Endothelial cell of umbilical vein (primary cell): ENCODE data around the gene LIMCH1. TPM values are rescaled to one million over a fixed set of nuclear protein-coding genes. Genes with fewer than 3 reads are reported as not detected.

Experiments
- BruUV-seq: library from RNA; stranded (reverse); fragments of 400-500 nt; replicated peaks from 2 replicates; lab custom pipeline; 2021; lab: Mats Ljungman, UMichigan
- CTCF ChIA-PET: fragments of 300-600, 350-600 bp; sonication (Branson Sonifier 250); formaldehyde crosslinking; loops from one replicate; lab custom pipeline; 2021; ENCODE audit warnings: antibody characterized with exemption, inconsistent platforms; lab: Charles Lee
- POLR2A ChIA-PET: fragments of 300-600, 350-600 bp; sonication (Branson Sonifier 250); formaldehyde crosslinking; loops from one replicate; lab custom pipeline; 2021; ENCODE audit warnings: antibody characterized with exemption, inconsistent platforms; lab: Charles Lee
- DNase-seq: peaks from one replicate; pipeline ENCODE4 v3.0.0-alpha.2; 2011; ENCODE audit warnings: low read depth, low spot score
- FAIRE-seq: peaks from 2 replicates; lab custom pipeline; 2011; peaks lifted over from hg19 to GRCh38; lab: Jason Lieb, UNC
- H2AFZ ChIP-seq: 2 replicates; pipeline ENCODE4 v1.6.0; 2012; ENCODE audit warnings: low read depth, low read length, control low read depth, inconsistent platforms
- H3K27ac ChIP-seq: 2 replicates; pipeline ENCODE4 v1.5.1; 2011; ENCODE audit warnings: low read depth, mild to moderate bottlenecking, control low read depth, low read length, moderate library complexity; ENCODE audit not compliant: insufficient read depth
- H3K27me3 ChIP-seq, 2 experiments: 2 replicates each; pipeline versions ENCODE4 v1.6.0 to v1.6.1; 2011; ENCODE audit warnings: low read length in 2 of 2, mixed read lengths in 1 of 2; ENCODE audit not compliant: control insufficient read depth in 2 of 2, insufficient read depth in 2 of 2
- H3K36me3 ChIP-seq, 2 experiments: 2 replicates in 1 of 2; 3 replicates in 1 of 2; pipeline ENCODE4 v1.5.1; 2011; ENCODE audit warnings: low read length in 2 of 2, mild to moderate bottlenecking in 1 of 2, moderate library complexity in 1 of 2; ENCODE audit not compliant: control insufficient read depth in 2 of 2, insufficient read depth in 2 of 2; ENCODE audit errors: extremely low read depth in 1 of 2
- H3K4me1 ChIP-seq: 3 replicates; pipeline ENCODE4 v1.5.1; 2011; ENCODE audit warnings: mild to moderate bottlenecking, low read length; ENCODE audit not compliant: control insufficient read depth, insufficient read depth; ENCODE audit errors: extremely low read depth
- H3K4me2 ChIP-seq: 2 replicates; pipeline ENCODE4 v1.6.1; 2011; ENCODE audit warnings: low read length, control low read depth, mixed read lengths; ENCODE audit not compliant: insufficient read depth
- H3K4me3 ChIP-seq, 3 experiments: fragments of 200-600 bp in 1 of 3; sonication (generic), shearing (Covaris generic) in 1 of 3; replicated peaks in 1 of 3; 2 replicates each; pipeline ENCODE4 v1.5.1; 2011 to 2016; ENCODE audit warnings: control low read depth in 3 of 3, low read length in 3 of 3, mild to moderate bottlenecking in 2 of 3, inconsistent platforms in 1 of 3, low read depth in 1 of 3, moderate library complexity in 1 of 3; ENCODE audit not compliant: insufficient read depth in 1 of 3
- H3K79me2 ChIP-seq: 2 replicates; pipeline ENCODE4 v1.6.0; 2012; ENCODE audit warnings: low read length, inconsistent platforms; ENCODE audit not compliant: control insufficient read depth, insufficient read depth
- H3K9ac ChIP-seq: replicated peaks from 2 replicates; pipeline ENCODE3; 2011; ENCODE audit warnings: low read length, control low read depth; ENCODE audit not compliant: insufficient read depth; ENCODE audit errors: extremely low read depth
- H3K9me1 ChIP-seq: replicated peaks from 3 replicates; pipeline ENCODE4 v1.6.0; 2011; ENCODE audit warnings: mild to moderate bottlenecking, low read length; ENCODE audit not compliant: control insufficient read depth, insufficient read depth; ENCODE audit errors: extremely low read depth
- H3K9me3 ChIP-seq: replicated peaks from 2 replicates; pipeline ENCODE4 v1.5.1; 2012; ENCODE audit warnings: low read length, inconsistent platforms; ENCODE audit not compliant: control insufficient read depth, insufficient read depth
- H4K20me1 ChIP-seq: replicated peaks from 2 replicates; pipeline ENCODE3; 2011; ENCODE audit warnings: mild to moderate bottlenecking, low read length; ENCODE audit not compliant: control insufficient read depth, insufficient read depth; ENCODE audit errors: extremely low read depth
- EZH2 ChIP-seq: IDR thresholded peaks from 2 replicates; pipeline ENCODE4 v1.6.1; 2012; ENCODE audit warnings: borderline replicate concordance, low read depth, mild to moderate bottlenecking, moderate library complexity, low read length, inconsistent platforms; ENCODE audit not compliant: severe bottlenecking
- FOS ChIP-seq: IDR thresholded peaks from 2 replicates; pipeline ENCODE4 v1.6.1; 2011; ENCODE audit warnings: mild to moderate bottlenecking, low read length, moderate library complexity, borderline replicate concordance; ENCODE audit not compliant: insufficient read depth
- GATA2 ChIP-seq: IDR thresholded peaks from 2 replicates; pipeline ENCODE4 v1.7.0; 2011; ENCODE audit warnings: low read depth, mild to moderate bottlenecking, moderate library complexity, mixed read lengths, low read length; ENCODE audit not compliant: insufficient read length, insufficient read depth
- JUN ChIP-seq: IDR thresholded peaks from 2 replicates; pipeline ENCODE4 v1.6.1; 2011; ENCODE audit warnings: borderline replicate concordance, low read depth; ENCODE audit not compliant: insufficient read length, insufficient read depth
- MYC ChIP-seq: IDR thresholded peaks from one replicate; pipeline ENCODE4 v1.6.1; 2011; ENCODE audit warnings: mild to moderate bottlenecking, low read depth, low read length
- POLR2A ChIP-seq: IDR thresholded peaks from 2 replicates; pipeline ENCODE4 v1.6.1; 2012; ENCODE audit warnings: low read depth, mild to moderate bottlenecking, control low read depth, low read length
- POLR2AphosphoS5 ChIP-seq: IDR thresholded peaks from 2 replicates; pipeline ENCODE4 v1.6.1; 2012; ENCODE audit warnings: low read depth, mild to moderate bottlenecking, control low read depth, low read length, moderate library complexity; ENCODE audit not compliant: insufficient read depth
- dilution Hi-C: fragments of 300-500 bp; cut with MboI; formaldehyde crosslinking; loops from one replicate; pipeline ENCODE4 v1.15.0; 2019; ENCODE audit warnings: low sequenced_read_pairs; ENCODE audit not compliant: extremely low pct_ligation_motif_present
- intact Hi-C: fragments of 100-400 bp; cut with micrococcal nuclease; formaldehyde crosslinking; loops from one replicate; pipeline ENCODE4 v1.10.0; 2022
- polyA plus RNA-seq, 4 experiments: library from polyadenylated mRNA; depleted of rRNA in 3 of 4; stranded (reverse) in 3 of 4; unstranded in 1 of 4; fragments of >200 nt; gene quantifications; 2 replicates each; pipeline versions ENCODE4 v1.2.1 to v1.2.3, GENCODE V29; 2011 to 2012; ENCODE audit warnings: missing spikeins in 1 of 4
- total RNA-seq: library from RNA; stranded (reverse); gene quantifications from 2 replicates; pipeline ENCODE4 v1.2.3, GENCODE V29; 2021
- TF ChIP-seq, protein P1 (sequence below), 2 donors: IDR thresholded peaks; 1 replicate in 1 of 2; 2 replicates in 1 of 2; pipeline ENCODE4 v1.5.1; 2011; ENCODE audit warnings: low read length in 2 of 2, mild to moderate bottlenecking in 2 of 2, moderate library complexity in 2 of 2, control low read depth in 1 of 2, inconsistent platforms in 1 of 2, low read depth in 1 of 2; ENCODE audit not compliant: insufficient read depth in 1 of 2; ENCODE audit errors: extremely low read depth in 1 of 2
- TF ChIP-seq, protein P2 (sequence below): IDR thresholded peaks from 2 replicates; pipeline ENCODE4 v1.6.1; 2011; ENCODE audit not compliant: insufficient read depth, insufficient read length

Gene LIMCH1
- total and polyA plus RNA-seq, 2 donors (not counting 3 experiments of a cell fraction or from before 2014, with no cell fraction given) = 14.3 to 32.8 TPM

DNA sequence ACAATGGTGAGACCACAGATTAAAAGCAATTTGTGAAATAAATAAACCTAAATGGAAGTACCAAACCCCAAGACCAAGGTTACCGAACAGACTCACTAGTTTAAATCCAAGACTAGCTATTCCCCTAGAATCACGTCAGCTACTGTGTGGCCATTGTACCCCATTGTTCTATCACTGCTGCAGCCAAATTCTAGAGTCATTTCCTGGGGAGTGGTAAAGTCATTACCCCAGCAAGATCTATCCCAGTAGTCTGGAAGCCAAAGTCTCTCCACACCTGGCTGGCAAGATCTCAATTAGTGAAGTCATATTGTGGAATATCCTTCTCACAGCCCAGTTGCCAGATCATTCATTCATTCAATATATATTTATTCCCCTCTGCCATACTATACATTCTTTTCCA is 143.1 kb downstream of the LIMCH1 start:
- Histone ChIP-seq H2AFZ (no peak overlapping the region), H3K27me3 (peaks cover 8 to 13% of the 10 kb centered on the region in 2 experiments), H3K4me2 (no peak overlapping the region), H3K9me1 (no peaks in the 10 kb centered on the region), H3K36me3 (peaks cover 0 to 8% of the 10 kb centered on the region in 2 experiments), H4K20me1 (no peaks in the 10 kb centered on the region), H3K4me1 (no peaks in the 10 kb centered on the region), H3K4me3 (no peak overlapping the region), H3K9ac (no peak overlapping the region), H3K79me2 (no peaks in the 10 kb centered on the region), H3K9me3 (no peaks in the 10 kb centered on the region), H3K27ac (no peak overlapping the region)
- ChIA-PET CTCF (no interaction called here), POLR2A (no interaction called here)
- intact Hi-C loops = no loop called here
- DNase-seq (no peak), FAIRE-seq (no peak)
- dilution Hi-C loops = no loop called here
- TF ChIP-seq MYC (no peak), FOS (no peak), EZH2 (no peak), JUN (no peak), POLR2AphosphoS5 (no peak), POLR2A (no peak), GATA2 (no peak)
- TF ChIP-seq, protein P1, sequence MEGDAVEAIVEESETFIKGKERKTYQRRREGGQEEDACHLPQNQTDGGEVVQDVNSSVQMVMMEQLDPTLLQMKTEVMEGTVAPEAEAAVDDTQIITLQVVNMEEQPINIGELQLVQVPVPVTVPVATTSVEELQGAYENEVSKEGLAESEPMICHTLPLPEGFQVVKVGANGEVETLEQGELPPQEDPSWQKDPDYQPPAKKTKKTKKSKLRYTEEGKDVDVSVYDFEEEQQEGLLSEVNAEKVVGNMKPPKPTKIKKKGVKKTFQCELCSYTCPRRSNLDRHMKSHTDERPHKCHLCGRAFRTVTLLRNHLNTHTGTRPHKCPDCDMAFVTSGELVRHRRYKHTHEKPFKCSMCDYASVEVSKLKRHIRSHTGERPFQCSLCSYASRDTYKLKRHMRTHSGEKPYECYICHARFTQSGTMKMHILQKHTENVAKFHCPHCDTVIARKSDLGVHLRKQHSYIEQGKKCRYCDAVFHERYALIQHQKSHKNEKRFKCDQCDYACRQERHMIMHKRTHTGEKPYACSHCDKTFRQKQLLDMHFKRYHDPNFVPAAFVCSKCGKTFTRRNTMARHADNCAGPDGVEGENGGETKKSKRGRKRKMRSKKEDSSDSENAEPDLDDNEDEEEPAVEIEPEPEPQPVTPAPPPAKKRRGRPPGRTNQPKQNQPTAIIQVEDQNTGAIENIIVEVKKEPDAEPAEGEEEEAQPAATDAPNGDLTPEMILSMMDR (IDR thresholded peaks at IDR 0.05; ENCODE audit: extremely low read depth in 1 of 2, insufficient read depth in 1 of 2, low read depth in 1 of 2, low read length in 2 of 2) = no peak
- TF ChIP-seq, protein P2, sequence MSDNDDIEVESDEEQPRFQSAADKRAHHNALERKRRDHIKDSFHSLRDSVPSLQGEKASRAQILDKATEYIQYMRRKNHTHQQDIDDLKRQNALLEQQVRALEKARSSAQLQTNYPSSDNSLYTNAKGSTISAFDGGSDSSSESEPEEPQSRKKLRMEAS = no peak
- BruUV-seq = no TSS peak
